ENCODE measurements around the gene CLK3.

CLK3 gene

GRCh38 chr15:74642734-74643664 is 27.4 kb downstream of the CLK3 start:
- H3K27ac ChIP-seq (ENCODE audit: low read depth, low read length), result no peak overlapping the region

GRCh38 chr15:74643665-74644204 is 28.1 kb downstream of the CLK3 start:
- Histone ChIP-seq H3K4me3 (ENCODE audit: insufficient read depth, low read length, poor library complexity, severe bottlenecking) (no peak overlapping the region), H3K9me2 (replicated peaks; ENCODE audit: insufficient read depth, low read length) (no peaks in the 10 kb centered on the region), H3K9ac (ENCODE audit: low read length) (no peak overlapping the region), H2AFZ (ENCODE audit: low read depth, low read length, severe bottlenecking) (no peak overlapping the region), H3K27me3 (ENCODE audit: low read length) (no peaks in the 10 kb centered on the region), H3K36me3 (ENCODE audit: low read length) (no peaks in the 10 kb centered on the region), H3K9me3 (ENCODE audit: insufficient read depth, low read length) (no peaks in the 10 kb centered on the region), H3K4me2 (ENCODE audit: low read depth, low read length, poor library complexity, severe bottlenecking) (no peak overlapping the region), H3F3A (ENCODE audit: insufficient read depth) (no peaks in the 10 kb centered on the region), H3K79me2 (ENCODE audit: insufficient read depth, low read length) (no peaks in the 10 kb centered on the region), H4K20me1 (ENCODE audit: low read depth, low read length) (no peaks in the 10 kb centered on the region), H3K27ac (ENCODE audit: low read depth, low read length) (no peak overlapping the region)
- TF ChIP-seq CTCF (IDR thresholded peaks at IDR 0.05; ENCODE audit: insufficient read depth, low read length, poor library complexity, severe bottlenecking) (no peak), EZH2phosphoT487 (conservative IDR thresholded peaks at IDR 0.05; ENCODE audit: low read length) (no peak)

More at GRCh38 chr15:74642734-74643664, 27.4 kb downstream of the CLK3 start:
- no peaks in the 10 kb centered on the region for H3K27me3 ChIP-seq (ENCODE audit: low read length)
- TF ChIP-seq EZH2phosphoT487 (conservative IDR thresholded peaks at IDR 0.05; ENCODE audit: low read length) (no peak), CTCF (IDR thresholded peaks at IDR 0.05; ENCODE audit: insufficient read depth, low read length, poor library complexity, severe bottlenecking) (no peak)
- H3K9me3 ChIP-seq (ENCODE audit: insufficient read depth, low read length), result no peaks in the 10 kb centered on the region
- no peaks in the 10 kb centered on the region for H3K36me3 ChIP-seq (ENCODE audit: low read length)
- H3K4me2 ChIP-seq (ENCODE audit: low read depth, low read length, poor library complexity, severe bottlenecking), result no peak overlapping the region
- no peaks in the 10 kb centered on the region for H3F3A ChIP-seq (ENCODE audit: insufficient read depth)
- H4K20me1 ChIP-seq (ENCODE audit: low read depth, low read length), result no peaks in the 10 kb centered on the region
- H3K9ac ChIP-seq (ENCODE audit: low read length), result no peak overlapping the region
- H3K4me3 ChIP-seq (ENCODE audit: insufficient read depth, low read length, poor library complexity, severe bottlenecking), result no peak overlapping the region
- no peaks in the 10 kb centered on the region for H3K9me2 ChIP-seq (replicated peaks; ENCODE audit: insufficient read depth, low read length)
- H2AFZ ChIP-seq (ENCODE audit: low read depth, low read length, severe bottlenecking), result no peak overlapping the region
- no peaks in the 10 kb centered on the region for H3K79me2 ChIP-seq (ENCODE audit: insufficient read depth, low read length)

- Histone ChIP-seq H3K9me3 (ENCODE audit: insufficient read depth, low read length) (no peaks in the 10 kb centered on the region), H3K27me3 (ENCODE audit: low read length) (no peaks in the 10 kb centered on the region), H3K4me3 (ENCODE audit: insufficient read depth, low read length, poor library complexity, severe bottlenecking) (no peak overlapping the region), H3K79me2 (ENCODE audit: insufficient read depth, low read length) (no peaks in the 10 kb centered on the region), H3K9ac (ENCODE audit: low read length) (no peak overlapping the region), H4K20me1 (ENCODE audit: low read depth, low read length) (no peaks in the 10 kb centered on the region), H3F3A (ENCODE audit: insufficient read depth) (no peaks in the 10 kb centered on the region), H3K9me2 (replicated peaks; ENCODE audit: insufficient read depth, low read length) (no peaks in the 10 kb centered on the region), H3K4me2 (ENCODE audit: low read depth, low read length, poor library complexity, severe bottlenecking) (no peak overlapping the region), H3K36me3 (ENCODE audit: low read length) (no peaks in the 10 kb centered on the region), H3K27ac (ENCODE audit: low read depth, low read length) (no peak overlapping the region), H2AFZ (ENCODE audit: low read depth, low read length, severe bottlenecking) (no peak overlapping the region)
- TF ChIP-seq CTCF (IDR thresholded peaks at IDR 0.05; ENCODE audit: insufficient read depth, low read length, poor library complexity, severe bottlenecking) (no peak), EZH2phosphoT487 (conservative IDR thresholded peaks at IDR 0.05; ENCODE audit: low read length) (no peak)
Observed at GRCh38 chr15:74646480-74646879, 30.8 kb downstream of the CLK3 start.
